Ovary (tissue), 9 donors: ENCODE results near the gene KIF5A. TPM values are rescaled to one million over a fixed set of nuclear protein-coding genes. Genes with fewer than 3 reads are reported as not detected.

Experiments used
- DNase-seq, 5 donors: peaks; one replicate each; pipeline ENCODE4 v3.0.0-alpha.2; 2019 to 2020
- H3K27ac ChIP-seq, 2 donors: fragments of 200-600 bp; one replicate each; pipeline versions ENCODE4 v1.5.1 to v1.8.0; 2019 to 2022
- H3K27me3 ChIP-seq: fragments of 200-600 bp; one replicate; pipeline ENCODE4 v1.8.0; 2022
- H3K36me3 ChIP-seq: fragments of 200-600 bp; sonication (generic); one replicate; pipeline ENCODE4 v1.5.1; 2019
- H3K4me1 ChIP-seq: one replicate; pipeline ENCODE4 v1.8.1; 2013; ENCODE audit warnings: mild to moderate bottlenecking, moderate library complexity; ENCODE audit not compliant: insufficient read depth
- H3K4me3 ChIP-seq: fragments of 200-600 bp; sonication (generic); one replicate; pipeline ENCODE4 v1.5.1; 2017
- H3K9me3 ChIP-seq, 2 donors: fragments of 200-600 bp in 1 of 2; sonication (generic) in 1 of 2; one replicate each; pipeline versions ENCODE4 v1.5.1 to v1.8.1; 2013 to 2019; ENCODE audit warnings: mild to moderate bottlenecking in 1 of 2, moderate library complexity in 1 of 2
- CTCF ChIP-seq, 3 donors: fragments of 450-650 bp in 2 of 3; fragments of 200-600 bp in 1 of 3; IDR thresholded peaks; one replicate each; pipeline versions ENCODE4 v1.5.1 to v1.8.0; 2016 to 2022; ENCODE audit warnings: antibody characterized with exemption in 3 of 3, mild to moderate bottlenecking in 1 of 3
- EP300 ChIP-seq: sonication (generic); formaldehyde crosslinking; IDR thresholded peaks from one replicate; pipeline ENCODE4 v1.6.1; 2017; ENCODE audit warnings: antibody characterized with exemption
- POLR2A ChIP-seq: fragments of 450-650 bp; IDR thresholded peaks from one replicate; pipeline ENCODE4 v1.6.1; 2017; ENCODE audit warnings: antibody characterized with exemption, mild to moderate bottlenecking, moderate library complexity
- WGBS, 3 donors: extraction: QIAGEN DNeasy Blood & Tissue Kit in 1 of 3; methylation state at CpG; one replicate each; pipeline versions ENCODE4 v1.1.5 to v1.1.7; 2013 to 2017; 5-methylcytosine and 5-hydroxymethylcytosine counted together
- intact Hi-C, 4 donors: fragments of 100-400 bp; cut with DNase I; formaldehyde crosslinking; loops; one replicate each; pipeline versions ENCODE4 v1.11.0 to v1.15.1; 2022 to 2023
- polyA plus RNA-seq, 2 donors: library from polyadenylated mRNA; stranded (reverse); fragments of 200-250 nt in 1 of 2; fragments of 350-450 nt in 1 of 2; fragmentation: Illumina TruSeq in 1 of 2; extraction: RNeasy Lipid Tissue Mini Kit (QIAGEN cat#74804) in 1 of 2; gene quantifications; one replicate each; pipeline ENCODE4 v1.2.3, GENCODE V29; 2013 to 2014
- total RNA-seq, 7 donors: library from RNA; depleted of rRNA in 2 of 7; stranded (reverse); fragments of >200 nt in 2 of 7; fragmentation: NEBNext Ultra II Directional in 3 of 7; extraction: Animal tissue kit (Norgen Biotek cat#: 25700) in 3 of 7; gene quantifications; one replicate each; pipeline versions ENCODE4 v1.1.0 to v1.2.4, GENCODE V29; 2016 to 2023
- donor health status: DM: no; HTN: no; CAD: no; lungs with moderate emphysema.
- donor health status: DM: no; HTN: no; CAD: no.
- donor health status: Bipolar disorder and iron deficiency.
- donor health status: DM: yes; HTN: yes; CAD: no.
- donor health status: DM: no; HTN: no; CAD: no.
- donor health status: DM: yes; HTN: yes; CAD: no.

The KIF5A gene
- total and polyA plus RNA-seq, 9 donors, result 0.08 to 0.48 (median 0.30) TPM; not detected in 1

DNA sequence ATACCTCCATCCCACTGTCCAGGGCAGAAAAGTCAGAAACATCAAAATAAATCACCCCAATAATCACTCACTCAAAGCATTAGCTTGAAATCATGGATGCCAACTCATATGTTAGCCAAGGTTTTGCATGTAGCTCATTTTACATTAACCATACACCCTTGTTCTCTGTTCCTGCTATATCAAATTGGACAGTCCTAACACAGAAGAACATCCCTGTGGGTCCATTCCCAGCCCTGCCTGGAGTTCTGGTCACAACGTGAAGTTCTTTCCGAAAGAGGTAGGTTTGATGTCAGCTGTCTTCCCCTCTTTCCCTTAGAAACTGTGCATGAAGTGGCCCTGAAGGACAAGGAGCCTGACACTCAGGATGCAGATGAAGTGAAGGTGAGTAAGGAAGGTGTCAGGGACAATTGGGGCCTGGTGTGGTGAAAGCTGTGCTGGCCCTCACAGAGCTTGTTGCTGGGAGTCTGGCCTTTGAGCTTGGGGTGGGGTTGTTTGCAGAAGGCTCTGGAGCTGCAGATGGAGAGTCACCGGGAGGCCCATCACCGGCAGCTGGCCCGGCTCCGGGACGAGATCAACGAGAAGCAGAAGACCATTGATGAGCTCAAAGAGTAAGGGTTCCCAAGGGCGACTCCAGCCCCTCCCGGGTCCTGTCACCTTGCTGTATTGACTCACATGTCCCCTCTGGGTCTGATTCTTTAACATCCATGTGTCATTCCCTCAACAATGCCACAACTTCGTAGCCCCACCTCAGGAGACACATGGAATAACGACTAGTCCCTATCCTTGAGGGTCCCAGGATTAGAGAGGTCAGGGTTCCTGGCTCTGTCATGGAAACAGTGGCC, 26.1 kb downstream of the KIF5A start:
- Histone ChIP-seq H3K4me3 (no peak overlapping the region), H3K9me3 (no peaks in the 10 kb centered on the region), H3K4me1 (no peaks in the 10 kb centered on the region), H3K27me3 (no peaks in the 10 kb centered on the region), H3K36me3 (no peaks in the 10 kb centered on the region), H3K27ac (no peak overlapping the region)
- no peak for TF ChIP-seq EP300
- no peak for DNase-seq
- 79 to 83% (median 82%) methylated on average over 12 of the region's 12 CpGs for WGBS, 3 donors
- intact Hi-C loops, result no loop called here

DNA sequence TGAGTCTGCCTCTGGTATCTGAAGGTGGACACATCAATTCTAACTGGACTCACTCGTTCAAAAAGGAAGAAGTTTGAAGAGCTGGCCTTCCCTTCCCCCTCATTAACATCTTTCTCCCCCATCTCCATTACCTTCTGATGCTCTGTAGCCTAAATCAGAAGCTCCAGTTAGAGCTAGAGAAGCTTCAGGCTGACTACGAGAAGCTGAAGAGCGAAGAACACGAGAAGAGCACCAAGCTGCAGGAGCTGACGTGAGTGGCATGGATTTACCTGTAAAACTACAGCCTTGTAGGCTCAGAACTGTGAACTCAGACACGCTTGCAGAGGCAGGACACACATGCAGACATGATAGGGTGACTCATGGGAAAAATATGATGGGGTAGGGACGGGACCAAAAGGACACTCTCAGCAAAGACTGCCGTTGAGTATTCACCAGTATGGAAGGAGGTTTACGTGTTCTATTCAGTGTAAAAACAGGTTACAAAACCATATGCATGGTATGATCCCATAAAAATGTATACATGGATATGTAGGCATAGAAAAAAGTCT, 26.8 kb downstream of the KIF5A start:
- Histone ChIP-seq H3K27me3 (no peaks in the 10 kb centered on the region), H3K4me3 (no peak overlapping the region), H3K36me3 (no peaks in the 10 kb centered on the region), H3K9me3 (no peaks in the 10 kb centered on the region), H3K4me1 (no peaks in the 10 kb centered on the region), H3K27ac (no peak overlapping the region)
- DNase-seq, result no peak
- 64 to 76% (median 75%) methylated on average over 9 of the region's 9 CpGs for WGBS, 3 donors
- TF ChIP-seq EP300, result no peak
- no peak for TF ChIP-seq CTCF (IDR thresholded peaks at IDR 0.05)
- TF ChIP-seq POLR2A, result no peak
- intact Hi-C loops, result no loop called here

DNA sequence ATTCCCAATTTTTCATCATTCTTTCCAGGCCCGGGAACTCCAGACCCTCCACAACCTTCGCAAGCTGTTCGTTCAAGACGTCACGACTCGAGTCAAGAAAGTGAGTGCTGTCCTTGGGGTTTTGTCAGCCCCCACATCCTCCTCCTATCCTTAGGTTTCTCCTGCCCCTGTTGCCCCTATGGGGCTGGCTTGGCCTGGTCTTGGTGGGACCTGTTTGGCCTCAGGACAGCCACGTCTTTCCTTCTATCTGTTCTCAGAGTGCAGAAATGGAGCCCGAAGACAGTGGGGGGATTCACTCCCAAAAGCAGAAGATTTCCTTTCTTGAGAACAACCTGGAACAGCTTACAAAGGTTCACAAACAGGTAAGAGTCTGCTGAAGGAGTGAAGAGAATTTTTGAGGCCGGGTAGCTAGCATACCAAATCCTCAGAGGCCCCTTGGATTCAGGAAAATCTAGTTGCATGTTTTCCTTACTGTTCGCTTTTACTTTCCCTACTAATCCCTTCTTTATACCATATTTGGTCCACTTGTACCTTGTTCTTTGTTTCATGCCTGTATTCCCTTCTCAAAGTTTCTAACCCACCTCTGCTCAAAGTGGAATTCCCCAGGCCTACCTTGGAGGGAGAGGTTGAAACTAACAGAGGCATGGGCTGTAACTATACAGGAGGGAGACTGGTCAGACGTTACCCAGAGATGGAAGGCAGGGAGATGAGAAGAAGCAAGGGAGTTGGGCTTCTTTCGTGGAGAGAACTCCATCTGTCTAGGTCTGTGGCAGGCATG, 28.3 kb downstream of the KIF5A start:
- no peaks in the 10 kb centered on the region for H3K27me3 ChIP-seq
- no peak overlapping the region for H3K27ac ChIP-seq
- no peak overlapping the region for H3K4me3 ChIP-seq
- 76 to 80% (median 76%) methylated on average over 12 of the region's 12 CpGs for WGBS, 3 donors
- TF ChIP-seq EP300, result no peak
- no peak for TF ChIP-seq CTCF (IDR thresholded peaks at IDR 0.05)
- TF ChIP-seq POLR2A, result no peak
- no peaks in the 10 kb centered on the region for H3K9me3 ChIP-seq
- H3K4me1 ChIP-seq, result no peaks in the 10 kb centered on the region
- no peak for DNase-seq
- intact Hi-C loops, result no loop called here
- H3K36me3 ChIP-seq, result no peaks in the 10 kb centered on the region

DNA sequence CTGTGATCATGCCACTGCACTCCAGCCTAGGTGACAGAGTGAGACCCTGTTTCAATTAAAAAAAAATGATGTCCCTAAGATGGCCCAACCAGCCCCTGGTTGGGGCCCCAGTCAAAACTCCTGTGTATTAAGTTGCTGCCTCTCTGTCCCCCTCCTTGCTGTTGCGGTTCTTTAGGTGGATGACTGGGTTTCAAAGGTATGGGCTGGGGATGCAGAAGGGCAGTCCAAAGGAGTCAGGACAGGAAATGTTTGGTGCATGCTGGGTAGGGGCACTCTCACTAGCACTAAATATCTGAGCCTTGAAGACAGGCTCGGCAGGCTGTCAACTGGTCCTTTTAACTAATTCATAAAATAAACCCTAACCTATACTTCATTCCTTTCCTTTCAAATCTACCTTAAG, 29.2 kb downstream of the KIF5A start:
- no peaks in the 10 kb centered on the region for H3K9me3 ChIP-seq
- no peaks in the 10 kb centered on the region for H3K36me3 ChIP-seq
- DNase-seq, result no peak
- no peak overlapping the region for H3K4me3 ChIP-seq
- intact Hi-C loops, result no loop called here
- 70 to 78% (median 76%) methylated on average over 2 of the region's 2 CpGs for WGBS, 3 donors
- H3K27ac ChIP-seq, result no peak overlapping the region
- H3K27me3 ChIP-seq, result no peaks in the 10 kb centered on the region
- TF ChIP-seq POLR2A (no peak), CTCF (IDR thresholded peaks at IDR 0.05) (no peak), EP300 (no peak)
- H3K4me1 ChIP-seq, result no peaks in the 10 kb centered on the region
